NCI-H345 treated with DMSO at 0.1 percent for 48 hours (cell line): ENCODE data around the gene FSIP1.

Experiments
- DNase-seq: peaks from one replicate; lab custom pipeline; 2025; ENCODE audit not compliant: unreplicated experiment; lab: John Stamatoyannopoulos, UW

Gene FSIP1

GRCh38 chr15:39597751-39598185 is 184.9 kb downstream of the FSIP1 start:
- no peak for DNase-seq

GRCh38 chr15:39597336-39597735 is 185.3 kb downstream of the FSIP1 start:
- DNase-seq: no peak

- no peak for DNase-seq
Measured at GRCh38 chr15:39596358-39597051, 186.1 kb downstream of the FSIP1 start.

GRCh38 chr15:39595338-39596221 is 187.1 kb downstream of the FSIP1 start:
- no peak for DNase-seq

- no peak for DNase-seq
Measured at GRCh38 chr15:39594446-39595337, 187.9 kb downstream of the FSIP1 start.

GRCh38 chr15:39593656-39594445 is 188.8 kb downstream of the FSIP1 start:
- no peak for DNase-seq

GRCh38 chr15:39593071-39593655 is 189.5 kb downstream of the FSIP1 start:
- DNase-seq: no peak

- DNase-seq: no peak
Measured at GRCh38 chr15:39592500-39592899, 190.1 kb downstream of the FSIP1 start.

- DNase-seq: no peak
Measured at GRCh38 chr15:39591896-39592315, 190.7 kb downstream of the FSIP1 start.

GRCh38 chr15:39591141-39591895 is 191.3 kb downstream of the FSIP1 start:
- DNase-seq: no peak

- DNase-seq: no peak
Measured at GRCh38 chr15:39589815-39590644, 192.6 kb downstream of the FSIP1 start.

- no peak for DNase-seq
Measured at GRCh38 chr15:39589193-39589814, 193.3 kb downstream of the FSIP1 start.

GRCh38 chr15:39588531-39589192 is 194.0 kb downstream of the FSIP1 start:
- no peak for DNase-seq

- DNase-seq: no peak
Measured at GRCh38 chr15:39587731-39588530, 194.7 kb downstream of the FSIP1 start.

- DNase-seq: no peak
Measured at GRCh38 chr15:39587096-39587721, 195.4 kb downstream of the FSIP1 start.
